Liver (tissue), 9 donors: ENCODE results near the gene MTG1. TPM values are rescaled to one million over a fixed set of nuclear protein-coding genes. Genes with fewer than 3 reads are reported as not detected.

ENCODE experiments used
- DNase-seq: peaks from one replicate; pipeline ENCODE4 v3.0.0-alpha.2; 2017; ENCODE audit warnings: low spot score
- H3K27ac ChIP-seq, 2 donors: one replicate each; pipeline ENCODE4 v1.7.0; 2013; ENCODE audit warnings: inconsistent platforms in 2 of 2, low read length in 2 of 2, control low read depth in 1 of 2, low read depth in 1 of 2, mild to moderate bottlenecking in 1 of 2
- H3K27me3 ChIP-seq, 4 donors: one replicate each; pipeline versions ENCODE4 v1.6.1 to v1.7.0; 2013; ENCODE audit warnings: low read length in 3 of 4, inconsistent platforms in 1 of 4, mild to moderate bottlenecking in 1 of 4, moderate library complexity in 1 of 4; ENCODE audit not compliant: control insufficient read depth in 4 of 4, insufficient read depth in 4 of 4
- H3K36me3 ChIP-seq, 4 donors: one replicate each; pipeline versions ENCODE4 v1.6.1 to v1.7.0; 2013; ENCODE audit warnings: low read length in 3 of 4, mild to moderate bottlenecking in 3 of 4, low read depth in 1 of 4, moderate library complexity in 1 of 4; ENCODE audit not compliant: control insufficient read depth in 4 of 4, insufficient read depth in 3 of 4
- H3K4me1 ChIP-seq, 4 donors: one replicate each; pipeline versions ENCODE4 v1.6.1 to v1.7.0; 2013; ENCODE audit warnings: low read length in 3 of 4, mild to moderate bottlenecking in 3 of 4, moderate library complexity in 1 of 4; ENCODE audit not compliant: control insufficient read depth in 4 of 4, insufficient read depth in 4 of 4
- H3K4me3 ChIP-seq, 3 donors: one replicate each; pipeline versions ENCODE4 v1.6.1 to v1.7.0; 2013; ENCODE audit warnings: low read length in 3 of 3, control low read depth in 1 of 3, low read depth in 1 of 3, mild to moderate bottlenecking in 1 of 3
- H3K9ac ChIP-seq, 2 donors: one replicate each; pipeline ENCODE4 v1.7.0; 2013; ENCODE audit warnings: low read length in 2 of 2, mild to moderate bottlenecking in 2 of 2, moderate library complexity in 2 of 2, control low read depth in 1 of 2, low read depth in 1 of 2
- H3K9me3 ChIP-seq, 4 donors: one replicate each; pipeline versions ENCODE4 v1.6.1 to v1.7.0; 2013; ENCODE audit warnings: low read length in 3 of 4; ENCODE audit not compliant: control insufficient read depth in 4 of 4
- EGR1 ChIP-seq, 2 donors: IDR thresholded peaks; 2 replicates each; pipeline ENCODE4 v1.6.1; 2016 to 2018; ENCODE audit warnings: antibody characterized with exemption in 2 of 2, low read depth in 2 of 2
- FOXA1 ChIP-seq: IDR thresholded peaks from 2 replicates; pipeline ENCODE4 v1.6.1; 2016; ENCODE audit warnings: antibody characterized with exemption
- FOXA2 ChIP-seq: IDR thresholded peaks from 2 replicates; pipeline ENCODE4 v1.6.1; 2016; ENCODE audit warnings: antibody characterized with exemption
- GABPA ChIP-seq, 2 donors: IDR thresholded peaks in 1 of 2; conservative IDR thresholded peaks in 1 of 2; 2 replicates each; pipeline ENCODE4 v1.6.1; 2016; ENCODE audit warnings: antibody characterized with exemption in 2 of 2, mild to moderate bottlenecking in 1 of 2, moderate library complexity in 1 of 2
- HNF4A ChIP-seq, 2 donors: conservative IDR thresholded peaks; 2 replicates each; pipeline ENCODE4 v1.6.1; 2016; ENCODE audit warnings: antibody characterized with exemption in 2 of 2, mild to moderate bottlenecking in 2 of 2
- HNF4G ChIP-seq: IDR thresholded peaks from 2 replicates; pipeline ENCODE4 v1.6.1; 2016; ENCODE audit warnings: antibody characterized with exemption
- JUND ChIP-seq, 2 donors: IDR thresholded peaks; 2 replicates each; pipeline ENCODE4 v1.6.1; 2016; ENCODE audit warnings: antibody characterized with exemption in 2 of 2
- NR2F2 ChIP-seq: IDR thresholded peaks from 2 replicates; pipeline ENCODE4 v1.6.1; 2016; ENCODE audit warnings: antibody characterized with exemption
- RAD21 ChIP-seq, 2 donors: IDR thresholded peaks; 2 replicates each; pipeline ENCODE4 v1.6.1; 2016; ENCODE audit warnings: antibody characterized with exemption in 2 of 2, mild to moderate bottlenecking in 2 of 2
- SP1 ChIP-seq: IDR thresholded peaks from 2 replicates; pipeline ENCODE4 v1.6.1; 2018; ENCODE audit warnings: antibody characterized with exemption, mild to moderate bottlenecking
- TAF1 ChIP-seq: conservative IDR thresholded peaks from 2 replicates; pipeline ENCODE4 v1.6.1; 2016; ENCODE audit warnings: antibody characterized with exemption, mild to moderate bottlenecking
- WGBS: extraction: QIAGEN DNeasy Blood & Tissue Kit; methylation state at CpG from one replicate; pipeline ENCODE4 v1.1.7; 2013; 5-methylcytosine and 5-hydroxymethylcytosine counted together
- polyA plus RNA-seq, 2 donors: library from polyadenylated mRNA; stranded (reverse) in 1 of 2; unstranded in 1 of 2; fragments of 200-250 nt in 1 of 2; fragments of >200 nt in 1 of 2; fragmentation: Nextera tagmentation in 1 of 2; extraction: Ambion mirVana in 1 of 2; gene quantifications; one replicate each; pipeline versions ENCODE4 v1.2.1 to v1.2.3, GENCODE V29; 2013 to 2015
- total RNA-seq, 2 donors: library from RNA; depleted of rRNA; stranded (reverse); fragments of >200 nt; gene quantifications; one replicate each; pipeline ENCODE4 v1.2.3, GENCODE V29; 2014
- TF ChIP-seq, protein P1 (sequence below): IDR thresholded peaks from 2 replicates; pipeline ENCODE4 v1.6.1; 2016; ENCODE audit warnings: antibody characterized with exemption
- TF ChIP-seq, protein P2 (sequence below): IDR thresholded peaks from 2 replicates; pipeline ENCODE4 v1.6.1; 2016; ENCODE audit warnings: antibody characterized with exemption
- TF ChIP-seq, protein P3 (sequence below): IDR thresholded peaks from 2 replicates; pipeline ENCODE4 v1.6.1; 2016; ENCODE audit warnings: antibody characterized with exemption
- TF ChIP-seq, protein P4 (sequence below): fragments of 150-350 bp; IDR thresholded peaks from 2 replicates; pipeline ENCODE4 v1.5.1; 2017; ENCODE audit warnings: improper control_type of control experiment, low read depth, low read length; ENCODE audit not compliant: missing input control
- donor health status: healthy.
- donor health status: healthy.
- donor health status: healthy.
- donor health status: healthy.
- donor health status: healthy.

The MTG1 gene
- total and polyA plus RNA-seq, 4 donors, result 19.4 to 70.6 (median 38.2) TPM

DNA sequence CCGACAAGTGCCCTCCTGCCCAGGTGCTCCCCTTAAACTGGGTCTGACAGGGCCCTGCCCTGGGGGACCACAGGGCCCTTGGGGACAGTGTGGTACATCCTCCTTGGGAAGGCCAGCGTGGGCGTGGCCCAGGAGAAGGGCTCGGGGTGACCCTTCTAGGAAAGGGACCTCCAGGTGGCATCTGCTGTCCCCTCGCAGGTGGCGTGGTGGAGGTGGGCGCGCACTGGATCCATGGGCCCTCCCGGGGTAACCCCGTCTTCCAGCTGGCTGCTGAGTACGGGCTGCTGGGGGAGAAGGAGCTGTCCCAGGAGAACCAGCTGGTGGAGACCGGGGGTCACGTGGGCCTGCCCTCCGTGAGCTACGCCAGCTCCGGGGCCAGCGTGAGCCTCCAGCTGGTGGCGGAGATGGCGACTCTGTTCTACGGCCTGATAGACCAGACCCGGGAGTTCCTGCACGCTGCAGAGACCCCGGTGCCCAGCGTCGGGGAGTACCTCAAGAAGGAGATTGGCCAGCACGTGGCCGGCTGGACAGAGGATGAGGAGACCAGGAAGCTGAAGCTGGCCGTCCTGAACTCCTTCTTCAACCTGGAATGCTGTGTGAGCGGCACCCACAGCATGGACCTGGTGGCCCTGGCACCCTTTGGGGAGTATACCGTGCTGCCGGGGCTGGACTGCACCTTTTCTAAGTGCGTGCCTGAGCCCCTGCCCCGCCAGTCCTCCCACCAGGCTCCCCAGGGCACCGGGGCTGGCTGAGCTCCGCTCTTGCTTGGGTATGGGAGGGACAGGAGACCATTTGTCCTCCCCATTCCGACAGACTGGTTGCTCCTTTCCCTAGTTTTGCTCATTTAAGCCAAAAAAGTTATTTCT lies 13.9 kb upstream of the MTG1 start:
- DNase-seq, result no peak
- Histone ChIP-seq H3K4me3 (peak overlapping the region; percentile 54 to 86 (median 69)), H3K27me3 (no peaks in the 10 kb centered on the region), H3K9ac (peak overlapping the region in 1 of 2 donors; percentile 32), H3K9me3 (no peaks in the 10 kb centered on the region), H3K36me3 (peaks cover 0 to 18% (median 7%) of the 10 kb centered on the region in 4 donors), H3K4me1 (peaks cover 12 to 41% (median 24%) of the 10 kb centered on the region in 4 donors), H3K27ac (no peak overlapping the region)
- WGBS, result 94% methylated on average over 36 of the region's 36 CpGs
- TF ChIP-seq GABPA (IDR thresholded peaks at IDR 0.05 in 1 of 2, conservative IDR thresholded peaks at IDR 0.05 in 1 of 2), result no peak
- TF ChIP-seq, protein P1, sequence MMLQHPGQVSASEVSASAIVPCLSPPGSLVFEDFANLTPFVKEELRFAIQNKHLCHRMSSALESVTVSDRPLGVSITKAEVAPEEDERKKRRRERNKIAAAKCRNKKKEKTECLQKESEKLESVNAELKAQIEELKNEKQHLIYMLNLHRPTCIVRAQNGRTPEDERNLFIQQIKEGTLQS, result no peak

DNA sequence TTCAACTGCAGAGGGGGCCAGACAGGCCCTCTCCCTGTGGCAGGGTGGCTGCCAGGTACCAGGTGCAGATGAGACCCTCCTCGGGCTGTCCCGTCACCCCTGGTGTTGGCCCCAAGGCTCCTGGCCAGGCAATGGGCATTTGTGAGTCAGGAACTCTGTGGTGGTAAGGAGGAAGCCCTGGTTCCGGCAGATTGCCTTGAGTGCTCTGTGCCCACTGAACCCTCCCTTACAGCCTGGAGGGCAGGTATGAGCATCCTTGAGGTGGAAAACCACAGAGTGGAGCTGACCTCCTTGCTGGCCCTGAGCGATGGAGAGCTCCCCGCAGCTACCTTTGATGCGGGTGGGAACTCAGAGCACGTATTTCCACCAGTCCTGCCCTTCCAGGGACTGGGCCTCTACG lies 12.9 kb upstream of the MTG1 start:
- Histone ChIP-seq H3K4me1 (peaks cover 12 to 38% (median 23%) of the 10 kb centered on the region in 4 donors), H3K27ac (no peak overlapping the region), H3K9me3 (no peaks in the 10 kb centered on the region), H3K4me3 (no peak overlapping the region), H3K27me3 (no peaks in the 10 kb centered on the region), H3K36me3 (peaks cover 0 to 18% (median 8%) of the 10 kb centered on the region in 4 donors), H3K9ac (no peak overlapping the region)
- no peak for DNase-seq
- 91% methylated on average over 8 of the region's 8 CpGs for WGBS
- TF ChIP-seq JUND (IDR thresholded peaks at IDR 0.05) (no peak), FOXA1 (no peak), TAF1 (no peak), NR2F2 (no peak), HNF4A (conservative IDR thresholded peaks at IDR 0.05) (no peak), FOXA2 (no peak), HNF4G (no peak), SP1 (no peak), GABPA (IDR thresholded peaks at IDR 0.05 in 1 of 2, conservative IDR thresholded peaks at IDR 0.05 in 1 of 2) (no peak)
- TF ChIP-seq, protein P2, sequence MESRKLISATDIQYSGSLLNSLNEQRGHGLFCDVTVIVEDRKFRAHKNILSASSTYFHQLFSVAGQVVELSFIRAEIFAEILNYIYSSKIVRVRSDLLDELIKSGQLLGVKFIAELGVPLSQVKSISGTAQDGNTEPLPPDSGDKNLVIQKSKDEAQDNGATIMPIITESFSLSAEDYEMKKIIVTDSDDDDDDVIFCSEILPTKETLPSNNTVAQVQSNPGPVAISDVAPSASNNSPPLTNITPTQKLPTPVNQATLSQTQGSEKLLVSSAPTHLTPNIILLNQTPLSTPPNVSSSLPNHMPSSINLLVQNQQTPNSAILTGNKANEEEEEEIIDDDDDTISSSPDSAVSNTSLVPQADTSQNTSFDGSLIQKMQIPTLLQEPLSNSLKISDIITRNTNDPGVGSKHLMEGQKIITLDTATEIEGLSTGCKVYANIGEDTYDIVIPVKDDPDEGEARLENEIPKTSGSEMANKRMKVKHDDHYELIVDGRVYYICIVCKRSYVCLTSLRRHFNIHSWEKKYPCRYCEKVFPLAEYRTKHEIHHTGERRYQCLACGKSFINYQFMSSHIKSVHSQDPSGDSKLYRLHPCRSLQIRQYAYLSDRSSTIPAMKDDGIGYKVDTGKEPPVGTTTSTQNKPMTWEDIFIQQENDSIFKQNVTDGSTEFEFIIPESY, result no peak
- TF ChIP-seq, protein P3, sequence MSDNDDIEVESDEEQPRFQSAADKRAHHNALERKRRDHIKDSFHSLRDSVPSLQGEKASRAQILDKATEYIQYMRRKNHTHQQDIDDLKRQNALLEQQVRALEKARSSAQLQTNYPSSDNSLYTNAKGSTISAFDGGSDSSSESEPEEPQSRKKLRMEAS, result no peak

DNA sequence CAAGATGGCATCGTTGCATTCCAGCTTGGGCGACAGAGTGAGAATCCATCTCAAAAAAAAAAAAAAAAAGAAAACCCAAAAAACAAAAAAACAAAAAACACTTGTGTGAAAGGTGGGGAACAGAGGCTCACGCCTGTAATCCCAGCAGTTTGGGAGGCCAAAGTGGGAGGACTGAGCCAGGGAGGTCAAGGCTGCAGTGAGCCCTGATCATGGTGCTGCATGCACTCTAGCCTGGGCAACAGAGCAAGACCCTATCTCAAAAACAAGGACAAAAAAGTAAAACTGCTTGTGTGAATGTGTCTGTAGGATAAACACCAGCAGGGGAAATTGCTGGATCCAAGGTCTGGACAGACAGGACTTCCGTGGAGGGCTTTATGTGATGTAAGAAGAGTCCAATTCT lies 10.4 kb upstream of the MTG1 start:
- DNase-seq, result no peak

More for the DNA sequence above, 10.4 kb upstream of the MTG1 start:
- Histone ChIP-seq H3K9ac (no peak overlapping the region), H3K36me3 (peaks cover 0 to 18% (median 8%) of the 10 kb centered on the region in 4 donors), H3K9me3 (no peaks in the 10 kb centered on the region), H3K4me3 (no peak overlapping the region), H3K4me1 (peaks cover 3 to 19% (median 10%) of the 10 kb centered on the region in 4 donors), H3K27ac (no peak overlapping the region), H3K27me3 (no peaks in the 10 kb centered on the region)
- 96% methylated on average over 4 of the region's 4 CpGs for WGBS
- TF ChIP-seq FOXA1 (no peak), JUND (IDR thresholded peaks at IDR 0.05) (no peak), NR2F2 (no peak), RAD21 (IDR thresholded peaks at IDR 0.05) (no peak), HNF4A (conservative IDR thresholded peaks at IDR 0.05) (no peak), EGR1 (IDR thresholded peaks at IDR 0.05; ENCODE audit: low read depth in 2 of 2) (no peak)
- TF ChIP-seq, protein P4, sequence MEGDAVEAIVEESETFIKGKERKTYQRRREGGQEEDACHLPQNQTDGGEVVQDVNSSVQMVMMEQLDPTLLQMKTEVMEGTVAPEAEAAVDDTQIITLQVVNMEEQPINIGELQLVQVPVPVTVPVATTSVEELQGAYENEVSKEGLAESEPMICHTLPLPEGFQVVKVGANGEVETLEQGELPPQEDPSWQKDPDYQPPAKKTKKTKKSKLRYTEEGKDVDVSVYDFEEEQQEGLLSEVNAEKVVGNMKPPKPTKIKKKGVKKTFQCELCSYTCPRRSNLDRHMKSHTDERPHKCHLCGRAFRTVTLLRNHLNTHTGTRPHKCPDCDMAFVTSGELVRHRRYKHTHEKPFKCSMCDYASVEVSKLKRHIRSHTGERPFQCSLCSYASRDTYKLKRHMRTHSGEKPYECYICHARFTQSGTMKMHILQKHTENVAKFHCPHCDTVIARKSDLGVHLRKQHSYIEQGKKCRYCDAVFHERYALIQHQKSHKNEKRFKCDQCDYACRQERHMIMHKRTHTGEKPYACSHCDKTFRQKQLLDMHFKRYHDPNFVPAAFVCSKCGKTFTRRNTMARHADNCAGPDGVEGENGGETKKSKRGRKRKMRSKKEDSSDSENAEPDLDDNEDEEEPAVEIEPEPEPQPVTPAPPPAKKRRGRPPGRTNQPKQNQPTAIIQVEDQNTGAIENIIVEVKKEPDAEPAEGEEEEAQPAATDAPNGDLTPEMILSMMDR, result no peak
